Neural crest cell (in vitro differentiated cells): ENCODE measurements around the gene PCBP3. TPM values are rescaled to one million over a fixed set of nuclear protein-coding genes. Genes with fewer than 3 reads are reported as not detected.
A peak's percentile ranks its signal among the peaks of the same experiment; 100 is the strongest.

ENCODE experiments used
- DNase-seq: peaks from one replicate; pipeline ENCODE4 v3.0.0; 2021; ENCODE audit warnings: low read depth, mixed read lengths, low spot score
- H3K27ac Mint-ChIP-seq: one replicate; pipeline ENCODE4 v1.8.0; 2021; ENCODE audit warnings: mild to moderate bottlenecking, mixed read lengths; ENCODE audit not compliant: unreplicated experiment
- H3K27me3 Mint-ChIP-seq: 2 replicates; pipeline ENCODE4 v1.8.0; 2021; ENCODE audit warnings: low read depth, mild to moderate bottlenecking, mixed read lengths
- H3K36me3 Mint-ChIP-seq: 2 replicates; pipeline ENCODE4 v1.8.0; 2021; ENCODE audit warnings: low read depth, mild to moderate bottlenecking, mixed read lengths
- H3K4me1 Mint-ChIP-seq: 2 replicates; pipeline ENCODE4 v1.8.0; 2021; ENCODE audit warnings: mixed read lengths
- H3K4me3 Mint-ChIP-seq: one replicate; pipeline ENCODE4 v1.8.0; 2021; ENCODE audit warnings: mild to moderate bottlenecking, mixed read lengths
- H3K9me3 Mint-ChIP-seq: 2 replicates; pipeline ENCODE4 v1.8.0; 2021; ENCODE audit warnings: mixed read lengths
- total RNA-seq: library from RNA; stranded (reverse); gene quantifications from 2 replicates; pipeline ENCODE4 v1.2.1, GENCODE V29; 2021
- TF ChIP-seq, protein P1 (sequence below): fragments of 200-600 bp; sonication (generic); conservative IDR thresholded peaks from 2 replicates; pipeline ENCODE4 v1.5.0; 2021; ENCODE audit warnings: antibody characterized with exemption, mild to moderate bottlenecking

Gene PCBP3
- total RNA-seq, 1 donor from 2014 or later = 5.1 TPM

DNA sequence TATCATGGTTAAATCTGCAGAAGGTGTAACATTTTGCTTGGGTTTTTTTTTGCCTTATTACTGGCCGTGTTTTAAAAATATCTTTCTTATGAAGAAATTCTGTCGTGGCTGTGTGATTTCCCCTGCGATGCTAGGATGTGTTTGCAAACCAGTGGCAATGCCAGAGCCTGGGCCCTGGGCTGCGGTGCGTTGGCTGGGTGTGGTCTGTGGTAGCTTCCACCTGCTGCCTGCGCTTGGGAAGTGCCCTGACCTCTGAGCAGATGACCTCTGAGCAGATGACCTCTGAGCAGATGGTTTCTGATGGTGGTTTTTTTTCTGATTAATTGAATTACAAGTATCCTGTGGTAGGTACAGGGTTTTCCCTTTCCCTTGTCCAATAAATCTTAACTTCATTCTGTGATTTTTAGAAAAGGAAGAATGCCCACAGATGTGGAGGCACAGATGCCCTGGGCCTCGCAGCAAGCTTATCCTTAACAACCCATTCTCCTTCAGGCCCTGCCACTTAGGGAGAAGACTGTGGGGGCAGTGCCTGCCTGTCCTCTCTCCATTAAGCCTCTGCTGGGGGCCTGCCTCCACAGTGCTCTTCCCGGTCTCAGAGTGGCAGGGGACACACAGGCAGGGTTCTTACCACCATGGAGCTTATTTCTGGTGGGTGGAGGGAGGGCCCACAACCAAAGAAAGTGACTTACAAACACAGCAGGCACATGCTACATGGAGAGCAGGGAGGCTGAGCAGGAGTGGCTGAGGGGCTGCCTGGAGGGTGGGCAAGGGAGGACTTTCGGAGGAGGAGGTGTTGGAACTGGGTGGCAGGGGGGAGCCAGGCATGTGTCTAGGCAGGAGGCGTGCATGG is 81.7 kb downstream of the PCBP3 start:
- no peaks in the 10 kb centered on the region for H3K4me1 Mint-ChIP-seq
- DNase-seq = no peak
- no peaks in the 10 kb centered on the region for H3K27me3 Mint-ChIP-seq
- H3K4me3 Mint-ChIP-seq = no peak overlapping the region
- no peaks in the 10 kb centered on the region for H3K36me3 Mint-ChIP-seq
- TF ChIP-seq, protein P1, sequence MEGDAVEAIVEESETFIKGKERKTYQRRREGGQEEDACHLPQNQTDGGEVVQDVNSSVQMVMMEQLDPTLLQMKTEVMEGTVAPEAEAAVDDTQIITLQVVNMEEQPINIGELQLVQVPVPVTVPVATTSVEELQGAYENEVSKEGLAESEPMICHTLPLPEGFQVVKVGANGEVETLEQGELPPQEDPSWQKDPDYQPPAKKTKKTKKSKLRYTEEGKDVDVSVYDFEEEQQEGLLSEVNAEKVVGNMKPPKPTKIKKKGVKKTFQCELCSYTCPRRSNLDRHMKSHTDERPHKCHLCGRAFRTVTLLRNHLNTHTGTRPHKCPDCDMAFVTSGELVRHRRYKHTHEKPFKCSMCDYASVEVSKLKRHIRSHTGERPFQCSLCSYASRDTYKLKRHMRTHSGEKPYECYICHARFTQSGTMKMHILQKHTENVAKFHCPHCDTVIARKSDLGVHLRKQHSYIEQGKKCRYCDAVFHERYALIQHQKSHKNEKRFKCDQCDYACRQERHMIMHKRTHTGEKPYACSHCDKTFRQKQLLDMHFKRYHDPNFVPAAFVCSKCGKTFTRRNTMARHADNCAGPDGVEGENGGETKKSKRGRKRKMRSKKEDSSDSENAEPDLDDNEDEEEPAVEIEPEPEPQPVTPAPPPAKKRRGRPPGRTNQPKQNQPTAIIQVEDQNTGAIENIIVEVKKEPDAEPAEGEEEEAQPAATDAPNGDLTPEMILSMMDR = no peak
- H3K9me3 Mint-ChIP-seq = no peaks in the 10 kb centered on the region
- H3K27ac Mint-ChIP-seq = peak overlapping the region; percentile 15

- no peaks in the 10 kb centered on the region for H3K4me1 Mint-ChIP-seq
- no peak for DNase-seq
- H3K27ac Mint-ChIP-seq = no peak overlapping the region
- H3K9me3 Mint-ChIP-seq = no peaks in the 10 kb centered on the region
- H3K36me3 Mint-ChIP-seq = no peaks in the 10 kb centered on the region
- no peak overlapping the region for H3K4me3 Mint-ChIP-seq
- no peaks in the 10 kb centered on the region for H3K27me3 Mint-ChIP-seq
- TF ChIP-seq, protein P1 = no peak
Observed at GRCh38 chr21:45725844-45726200, 82.3 kb downstream of the PCBP3 start.

GRCh38 chr21:45726438-45726837 is 82.9 kb downstream of the PCBP3 start:
- DNase-seq = no peak
- H3K4me1 Mint-ChIP-seq = no peaks in the 10 kb centered on the region
- no peaks in the 10 kb centered on the region for H3K9me3 Mint-ChIP-seq
- no peaks in the 10 kb centered on the region for H3K36me3 Mint-ChIP-seq
- H3K4me3 Mint-ChIP-seq = no peak overlapping the region
- TF ChIP-seq, protein P1 = no peak
- H3K27me3 Mint-ChIP-seq = no peaks in the 10 kb centered on the region
- H3K27ac Mint-ChIP-seq = no peak overlapping the region

GRCh38 chr21:45727390-45727789 is 83.9 kb downstream of the PCBP3 start:
- Mint-ChIP-seq H3K9me3 (no peaks in the 10 kb centered on the region), H3K4me1 (no peaks in the 10 kb centered on the region), H3K27me3 (no peaks in the 10 kb centered on the region), H3K36me3 (no peaks in the 10 kb centered on the region), H3K4me3 (no peak overlapping the region), H3K27ac (peak overlapping the region; percentile 31)
- TF ChIP-seq, protein P1 = no peak
- no peak for DNase-seq

- H3K4me1 Mint-ChIP-seq = no peaks in the 10 kb centered on the region
Observed at GRCh38 chr21:45735259-45736000, 91.9 kb downstream of the PCBP3 start.

More at GRCh38 chr21:45735259-45736000, 91.9 kb downstream of the PCBP3 start:
- DNase-seq = no peak
- Mint-ChIP-seq H3K4me3 (no peak overlapping the region), H3K27ac (no peak overlapping the region), H3K9me3 (no peaks in the 10 kb centered on the region), H3K36me3 (no peaks in the 10 kb centered on the region), H3K27me3 (no peaks in the 10 kb centered on the region)
- TF ChIP-seq, protein P1 = no peak
